H1 (cell line): ENCODE results near the gene SIGLECL1. TPM values are rescaled to one million over a fixed set of nuclear protein-coding genes. Genes with fewer than 3 reads are reported as not detected.

Experiments used
- CTCF ChIA-PET: fragments of 300-600 bp; sonication (Branson Sonifier 250); formaldehyde crosslinking; loops from one replicate; lab custom pipeline; 2021; ENCODE audit not compliant: partially characterized antibody; lab: Charles Lee
- POLR2A ChIA-PET: fragments of 300-600 bp; sonication (Branson Sonifier 250); formaldehyde crosslinking; loops from one replicate; lab custom pipeline; 2021; ENCODE audit warnings: inconsistent platforms; ENCODE audit not compliant: partially characterized antibody; lab: Charles Lee
- DNase-seq, 2 experiments: peaks; one replicate each; pipeline versions ENCODE4 v3.0.0 to v3.0.0-alpha.2; 2010 to 2022; ENCODE audit warnings: low spot score in 2 of 2, low read depth in 1 of 2, mixed read lengths in 1 of 2
- FAIRE-seq: peaks from 2 replicates; lab custom pipeline; 2011; peaks lifted over from hg19 to GRCh38; lab: Jason Lieb, UNC
- H2AFZ ChIP-seq: 2 replicates; pipeline ENCODE4 v1.8.1; 2012; ENCODE audit warnings: low read length, inconsistent platforms
- H2AK5ac ChIP-seq: 2 replicates; pipeline ENCODE4 v1.6.1; 2013; ENCODE audit warnings: low read depth, low read length
- H2BK120ac ChIP-seq: replicated peaks from 2 replicates; pipeline ENCODE3; 2013; ENCODE audit warnings: low read depth, low read length, inconsistent platforms
- H2BK12ac ChIP-seq: 2 replicates; pipeline ENCODE4 v1.6.1; 2013; ENCODE audit warnings: low read depth, low read length
- H2BK15ac ChIP-seq: 2 replicates; pipeline ENCODE4 v1.6.1; 2013; ENCODE audit warnings: low read length
- H2BK20ac ChIP-seq: 2 replicates; pipeline ENCODE4 v1.6.1; 2013; ENCODE audit warnings: low read length
- H2BK5ac ChIP-seq: 2 replicates; pipeline ENCODE4 v1.6.1; 2013; ENCODE audit warnings: low read depth, low read length
- H3K14ac ChIP-seq: 2 replicates; pipeline ENCODE4 v1.6.1; 2013; ENCODE audit warnings: inconsistent platforms; ENCODE audit not compliant: insufficient read length
- H3K18ac ChIP-seq: 2 replicates; pipeline ENCODE4 v1.6.1; 2013; ENCODE audit warnings: low read length; ENCODE audit errors: extremely low read depth
- H3K23ac ChIP-seq: 2 replicates; pipeline ENCODE4 v1.6.1; 2013; ENCODE audit warnings: inconsistent platforms; ENCODE audit not compliant: insufficient read length
- H3K23me2 ChIP-seq: 2 replicates; pipeline ENCODE4 v1.6.1; 2013; ENCODE audit warnings: low read depth, low read length
- H3K27ac ChIP-seq: 2 replicates; pipeline ENCODE4 v1.6.1; 2011; ENCODE audit warnings: low read depth, low read length, inconsistent platforms
- H3K27me3 ChIP-seq, 4 experiments: replicated peaks in 1 of 4; 1 replicate in 1 of 4; 2 replicates in 3 of 4; pipeline versions ENCODE4 v1.6.1 to v1.8.1; 2011 to 2013; ENCODE audit warnings: low read length in 3 of 4, mild to moderate bottlenecking in 3 of 4, inconsistent platforms in 2 of 4, mixed read lengths in 2 of 4, moderate library complexity in 1 of 4; ENCODE audit not compliant: control insufficient read depth in 3 of 4, insufficient read depth in 3 of 4; ENCODE audit errors: extremely low read depth in 1 of 4
- H3K36me3 ChIP-seq, 4 experiments: 2 replicates each; pipeline versions ENCODE4 v1.6.1 to v1.8.1; 2011 to 2013; ENCODE audit warnings: mild to moderate bottlenecking in 4 of 4, low read length in 3 of 4, moderate library complexity in 2 of 4, control low read depth in 1 of 4, inconsistent platforms in 1 of 4; ENCODE audit not compliant: insufficient read depth in 4 of 4, control insufficient read depth in 2 of 4
- H3K4ac ChIP-seq: replicated peaks from 2 replicates; pipeline ENCODE3; 2013; ENCODE audit warnings: low read length, low read depth, mixed read lengths, inconsistent platforms; ENCODE audit not compliant: insufficient read length
- H3K4me1 ChIP-seq, 4 experiments: replicated peaks in 1 of 4; 1 replicate in 1 of 4; 2 replicates in 3 of 4; pipeline versions ENCODE4 v1.6.1 to v1.8.1; 2011 to 2013; ENCODE audit warnings: low read length in 3 of 4, inconsistent platforms in 2 of 4, mixed read lengths in 1 of 4; ENCODE audit not compliant: insufficient read depth in 4 of 4, control insufficient read depth in 3 of 4
- H3K4me2 ChIP-seq, 2 experiments: 2 replicates each; pipeline versions ENCODE4 v1.6.1 to v1.8.1; 2011 to 2013; ENCODE audit warnings: low read depth in 2 of 2, low read length in 2 of 2, control low read depth in 1 of 2, inconsistent platforms in 1 of 2, mild to moderate bottlenecking in 1 of 2; ENCODE audit not compliant: insufficient read depth in 1 of 2
- H3K4me3 ChIP-seq, 4 experiments: fragments of 200-600, 300-600 bp in 1 of 4; sonication (generic), shearing (Covaris generic), sonication (Bioruptor Twin) in 1 of 4; 2 replicates each; pipeline versions ENCODE4 v1.5.1 to v1.8.1; 2011 to 2016; ENCODE audit warnings: low read length in 4 of 4, low read depth in 3 of 4, control low read depth in 2 of 4, inconsistent platforms in 2 of 4, mild to moderate bottlenecking in 2 of 4, mixed read lengths in 1 of 4, moderate library complexity in 1 of 4; ENCODE audit not compliant: insufficient read depth in 2 of 4; ENCODE audit errors: extremely low read depth in 1 of 4
- H3K56ac ChIP-seq: replicated peaks from 2 replicates; pipeline ENCODE3; 2013; ENCODE audit warnings: low read depth, mild to moderate bottlenecking, mixed read lengths, low read length, inconsistent platforms; ENCODE audit not compliant: insufficient read length
- H3K79me1 ChIP-seq: 2 replicates; pipeline ENCODE4 v1.6.1; 2013; ENCODE audit warnings: low read depth, low read length, control low read depth
- H3K79me2 ChIP-seq, 2 experiments: 2 replicates each; pipeline versions ENCODE4 v1.6.1 to v1.8.1; 2012 to 2013; ENCODE audit warnings: low read length in 2 of 2, mild to moderate bottlenecking in 2 of 2, inconsistent platforms in 1 of 2; ENCODE audit not compliant: insufficient read depth in 2 of 2, control insufficient read depth in 1 of 2
- H3K9ac ChIP-seq, 4 experiments: replicated peaks in 1 of 4; 1 replicate in 1 of 4; 2 replicates in 3 of 4; pipeline versions ENCODE4 v1.6.1 to v1.8.1; 2011 to 2013; ENCODE audit warnings: low read depth in 3 of 4, low read length in 3 of 4, control low read depth in 2 of 4, mild to moderate bottlenecking in 2 of 4, moderate library complexity in 2 of 4, inconsistent platforms in 1 of 4; ENCODE audit errors: extremely low read depth in 1 of 4
- H3K9me3 ChIP-seq, 2 experiments: 2 replicates each; pipeline versions ENCODE4 v1.6.1 to v1.8.1; 2012 to 2013; ENCODE audit warnings: mild to moderate bottlenecking in 2 of 2, moderate library complexity in 2 of 2, control low read depth in 1 of 2, inconsistent platforms in 1 of 2, low read depth in 1 of 2, low read length in 1 of 2, mixed read lengths in 1 of 2; ENCODE audit not compliant: insufficient read depth in 2 of 2
- H4K20me1 ChIP-seq, 2 experiments: replicated peaks in 1 of 2; 2 replicates each; pipeline versions ENCODE3 to v1.8.1; 2011 to 2013; ENCODE audit warnings: inconsistent platforms in 2 of 2, low read length in 2 of 2, mild to moderate bottlenecking in 1 of 2; ENCODE audit not compliant: insufficient read depth in 2 of 2, control insufficient read depth in 1 of 2
- H4K5ac ChIP-seq: 2 replicates; pipeline ENCODE4 v1.6.1; 2013; ENCODE audit warnings: low read length, low read depth, mixed read lengths, inconsistent platforms; ENCODE audit not compliant: insufficient read length
- H4K8ac ChIP-seq: 2 replicates; pipeline ENCODE4 v1.8.0; 2013; ENCODE audit warnings: mild to moderate bottlenecking, moderate library complexity, low read length, inconsistent platforms; ENCODE audit not compliant: insufficient read depth; ENCODE audit errors: extremely low read depth
- H4K91ac ChIP-seq: replicated peaks from 2 replicates; pipeline ENCODE3; 2013; ENCODE audit warnings: low read length, mixed read lengths, inconsistent platforms; ENCODE audit not compliant: insufficient read length
- CTCF ChIP-seq, 3 experiments: IDR thresholded peaks; 1 replicate in 2 of 3; 2 replicates in 1 of 3; pipeline versions ENCODE4 v1.5.1 to v1.6.1; 2011; ENCODE audit warnings: low read length in 3 of 3, mild to moderate bottlenecking in 3 of 3, inconsistent platforms in 2 of 3, low read depth in 1 of 3, moderate library complexity in 1 of 3; ENCODE audit not compliant: insufficient read depth in 1 of 3; ENCODE audit errors: control extremely low read depth in 1 of 3
- EZH2 ChIP-seq: fragments of 200-600 bp; sonication (generic); IDR thresholded peaks from 2 replicates; pipeline ENCODE4 v1.7.1; 2012; ENCODE audit warnings: low read depth, mild to moderate bottlenecking, moderate library complexity, low read length, inconsistent platforms; ENCODE audit not compliant: severe bottlenecking
- RAD21 ChIP-seq, 2 experiments: IDR thresholded peaks in 1 of 2; conservative IDR thresholded peaks in 1 of 2; 2 replicates each; pipeline ENCODE4 v1.6.1; 2011; ENCODE audit warnings: low read depth in 2 of 2, low read length in 2 of 2, improper control_type of control experiment in 1 of 2, inconsistent platforms in 1 of 2, mild to moderate bottlenecking in 1 of 2, moderate library complexity in 1 of 2
- WGBS, 2 experiments: shearing (Covaris generic) in 1 of 2; methylation state at CpG; one replicate each; pipeline versions ENCODE4 v1.1.6 to v1.1.7; 2013 to 2015; ENCODE audit warnings: low lambda C conversion rate in 2 of 2, mixed read lengths in 2 of 2, inconsistent platforms in 1 of 2, low coverage in 1 of 2, missing lambda C conversion rate in 1 of 2; ENCODE audit not compliant: insufficient replicate concordance in 2 of 2, insufficient coverage in 1 of 2, insufficient read length in 1 of 2; ENCODE audit errors: extremely low coverage in 1 of 2, missing lambda C conversion rate in 1 of 2; 5-methylcytosine and 5-hydroxymethylcytosine counted together
- polyA plus RNA-seq, 7 experiments: library from polyadenylated mRNA; depleted of rRNA in 3 of 7; stranded (reverse) in 5 of 7; unstranded in 2 of 7; fragments of >200 nt in 5 of 7; fragments of 200-250 nt in 2 of 7; gene quantifications; 1 replicate in 5 of 7; 2 replicates in 1 of 7; 4 replicates in 1 of 7; pipeline versions ENCODE4 v1.2.1 to v1.2.3, GENCODE V29; 2011 to 2013; ENCODE audit warnings: missing spikeins in 2 of 7, mixed read lengths in 2 of 7
- total RNA-seq: library from RNA; stranded (reverse); fragmentation: NEBNext Ultra II Directional; extraction: Animal tissue kit (Norgen Biotek cat#: 25700); gene quantifications from 2 replicates; pipeline ENCODE4 v1.2.1, GENCODE V29; 2021

The SIGLECL1 gene
- total and polyA plus RNA-seq, 2 of the 8 experiments (the other 6 are each of a cell fraction or from before 2014, with no cell fraction given) = not detected

- Histone ChIP-seq H3K4me2 (no peak overlapping the region), H4K8ac (no peak overlapping the region), H3K4ac (no peak overlapping the region), H3K9ac (no peak overlapping the region), H3K4me3 (peak overlapping the region in 1 of 4 experiments; percentile 27; a peak in 1 of 8 replicates), H2BK15ac (no peak overlapping the region), H3K56ac (no peak overlapping the region), H3K23ac (no peak overlapping the region), H3K4me1 (peaks cover 0 to 6% (median 5%) of the 10 kb centered on the region in 4 experiments; a peak in 4 of 7 replicates), H3K23me2 (no peaks in the 10 kb centered on the region), H3K9me3 (no peaks in the 10 kb centered on the region; a peak in 2 of 4 replicates), H4K5ac (no peak overlapping the region), H2AFZ (no peak overlapping the region), H4K20me1 (no peaks in the 10 kb centered on the region), H3K36me3 (no peaks in the 10 kb centered on the region), H2AK5ac (no peak overlapping the region), H2BK120ac (no peak overlapping the region), H2BK20ac (no peak overlapping the region), H2BK5ac (no peak overlapping the region), H4K91ac (no peak overlapping the region), H3K79me1 (no peaks in the 10 kb centered on the region), H3K79me2 (no peaks in the 10 kb centered on the region), H3K18ac (no peak overlapping the region)
- POLR2A ChIA-PET = no interaction called here
- DNase-seq = peak; percentile 15 to 69
- peak; percentile 94 for FAIRE-seq
- WGBS, 2 experiments = 55% methylated on average over 5 of the region's 5 CpGs; no CpG with 5 or more reads in 1 of the 2 experiments
- CTCF ChIA-PET = interaction anchor here (0.6 to 6.5 kb wide), 39 partner anchors 8 to 400 kb away, joined by 3 to 82 read pairs (median 4); partner anchors contain the start of gene SIGLECL1
- peak; percentile 82 to 85 for TF ChIP-seq RAD21 (IDR thresholded peaks at IDR 0.05 in 1 of 2, conservative IDR thresholded peaks at IDR 0.05 in 1 of 2; ENCODE audit: low read depth in 2 of 2, low read length in 2 of 2)
- TF ChIP-seq EZH2 = no peak
- peak; percentile 66 to 87 (median 82) for TF ChIP-seq CTCF (IDR thresholded peaks at IDR 0.05; ENCODE audit: control extremely low read depth in 1 of 3, insufficient read depth in 1 of 3, low read depth in 1 of 3, low read length in 3 of 3)
- TF ChIP-seq, all 59 proteins: peak for 2
- Histone ChIP-seq H2BK12ac (no peak overlapping the region), H3K27me3 (no peaks in the 10 kb centered on the region), H3K27ac (no peak overlapping the region), H3K14ac (no peak overlapping the region)
Observed at GRCh38 chr19:51259348-51260245, 8.7 kb downstream of the SIGLECL1 start.
